MCF 10A (cell line): ENCODE data around the gene PFN2. TPM values are rescaled to one million over a fixed set of nuclear protein-coding genes. Genes with fewer than 3 reads are reported as not detected.

ENCODE experiments used
- BruUV-seq: library from RNA; stranded (reverse); fragments of 400-500 nt; replicated peaks from 2 replicates; lab custom pipeline; 2021; lab: Mats Ljungman, UMichigan
- CTCF ChIA-PET: fragments of 300-600 bp; sonication (Branson Sonifier 250); formaldehyde crosslinking; extraction: SDS; loops from one replicate; lab custom pipeline; 2021; ENCODE audit warnings: antibody characterized with exemption, inconsistent platforms; lab: Yijun Ruan, JAX
- POLR2A ChIA-PET: fragments of 300-600, 350-650 bp; sonication (Branson Sonifier 250); formaldehyde crosslinking; extraction: SDS; loops from one replicate; lab custom pipeline; 2020; ENCODE audit warnings: antibody characterized with exemption, inconsistent platforms; lab: Yijun Ruan, JAX
- DNase-seq: peaks from one replicate; pipeline ENCODE4 v3.0.0-alpha.2; 2018; ENCODE audit not compliant: unreplicated experiment
- H3K27ac Mint-ChIP-seq: one replicate; pipeline ENCODE4 v1.8.0; 2022; ENCODE audit warnings: mild to moderate bottlenecking, low read depth, mixed read lengths; ENCODE audit not compliant: unreplicated experiment
- H3K27me3 Mint-ChIP-seq: one replicate; pipeline ENCODE4 v1.8.0; 2022; ENCODE audit warnings: mixed read lengths; ENCODE audit not compliant: insufficient read depth, unreplicated experiment
- H3K36me3 Mint-ChIP-seq: one replicate; pipeline ENCODE4 v1.8.0; 2022; ENCODE audit warnings: mild to moderate bottlenecking, moderate library complexity, mixed read lengths; ENCODE audit not compliant: insufficient read depth, unreplicated experiment
- H3K4me1 Mint-ChIP-seq: one replicate; pipeline ENCODE4 v1.8.0; 2022; ENCODE audit warnings: mixed read lengths; ENCODE audit not compliant: insufficient read depth, unreplicated experiment
- H3K4me3 Mint-ChIP-seq: one replicate; pipeline ENCODE4 v1.8.0; 2022; ENCODE audit warnings: mild to moderate bottlenecking, moderate library complexity, mixed read lengths; ENCODE audit not compliant: unreplicated experiment
- H3K9me3 Mint-ChIP-seq: one replicate; pipeline ENCODE4 v1.8.0; 2022; ENCODE audit warnings: mixed read lengths; ENCODE audit not compliant: unreplicated experiment
- CTCF ChIP-seq: fragments of 200-600 bp; IDR thresholded peaks from one replicate; pipeline ENCODE4 v1.8.0; 2022; ENCODE audit warnings: antibody characterized with exemption, mild to moderate bottlenecking; ENCODE audit not compliant: unreplicated experiment
- intact Hi-C: fragments of 100-400 bp; cut with micrococcal nuclease; formaldehyde crosslinking; loops from 2 replicates; pipeline ENCODE4 v1.14.1; 2022
- total RNA-seq: library from RNA; stranded (reverse); gene quantifications from 2 replicates; pipeline ENCODE4 v1.2.3, GENCODE V29; 2022

Gene PFN2
- total RNA-seq, 1 experiment from 2014 or later: 117 TPM

GRCh38 chr3:149977386-149977785 is 6.7 kb upstream of the PFN2 start:
- no peak overlapping the region for H3K27ac Mint-ChIP-seq
- H3K4me3 Mint-ChIP-seq: no peak overlapping the region
- no peaks in the 10 kb centered on the region for H3K36me3 Mint-ChIP-seq
- BruUV-seq: no TSS peak
- H3K27me3 Mint-ChIP-seq: no peaks in the 10 kb centered on the region
- no peak for DNase-seq
- H3K4me1 Mint-ChIP-seq: peaks cover under 1% of the 10 kb centered on the region
- intact Hi-C loops: no loop called here
- CTCF ChIA-PET: interaction anchor here (0.6 to 1.0 kb wide), 3 partner anchors 40 to 207 kb away, joined by 3 read pairs; no protein-coding TSS in a partner anchor
- no peak for TF ChIP-seq CTCF
- no peaks in the 10 kb centered on the region for H3K9me3 Mint-ChIP-seq
- POLR2A ChIA-PET: interaction anchor here (1.5 kb wide), 1 partner anchor 9 kb away, joined by 4 read pairs; no protein-coding TSS in a partner anchor

- Mint-ChIP-seq H3K4me1 (peaks cover 9% of the 10 kb centered on the region), H3K27me3 (no peaks in the 10 kb centered on the region), H3K27ac (no peak overlapping the region), H3K36me3 (peaks cover 6% of the 10 kb centered on the region), H3K4me3 (no peak overlapping the region), H3K9me3 (no peaks in the 10 kb centered on the region)
- no peak for TF ChIP-seq CTCF
- POLR2A ChIA-PET: no interaction called here
- BruUV-seq: no TSS peak
- no peak for DNase-seq
- CTCF ChIA-PET: no interaction called here
- intact Hi-C loops: no loop called here
Observed at GRCh38 chr3:149975919-149976318, 5.2 kb upstream of the PFN2 start.

GRCh38 chr3:149971403-149972075 is 844 bp upstream of the PFN2 start:
- BruUV-seq: TSS peak; percentile 62
- H3K4me3 Mint-ChIP-seq: peak overlapping the region; percentile 80
- POLR2A ChIA-PET: interaction anchor here (0.6 to 9.7 kb wide), 29 partner anchors 9 to 791 kb away, joined by 3 to 119 read pairs (median 4); partner anchors contain the start of genes EIF2A, RNF13, SERP1 and TSC22D2

More at GRCh38 chr3:149971403-149972075, 844 bp upstream of the PFN2 start:
- no peak for TF ChIP-seq CTCF
- Mint-ChIP-seq H3K27me3 (no peaks in the 10 kb centered on the region), H3K4me1 (peaks cover 16% of the 10 kb centered on the region), H3K36me3 (peaks cover 16% of the 10 kb centered on the region), H3K27ac (peak overlapping the region; percentile 84), H3K9me3 (no peaks in the 10 kb centered on the region)
- peak; percentile 73 for DNase-seq
- CTCF ChIA-PET: interaction anchor here (1.1 to 2.0 kb wide), 4 partner anchors 207 to 255 kb away, joined by 3 to 8 read pairs (median 5); no protein-coding TSS in a partner anchor
- intact Hi-C loops: loop anchor here (1.0 kb wide), 1 partner anchor 213 kb away; no protein-coding TSS in a partner anchor
